Subcutaneous adipose tissue (tissue), 4 donors: ENCODE data around the gene HDAC10. TPM values are rescaled to one million over a fixed set of nuclear protein-coding genes. Genes with fewer than 3 reads are reported as not detected.

ENCODE experiments used
- CTCF ChIP-seq: fragments of 450-650 bp; IDR thresholded peaks from one replicate; pipeline ENCODE4 v1.5.1; 2016; ENCODE audit warnings: low read depth, mild to moderate bottlenecking, control low read depth, antibody characterized with exemption, moderate library complexity
- total RNA-seq, 4 donors: library from RNA; depleted of rRNA; stranded (reverse); fragments of >200 nt; gene quantifications; one replicate each; pipeline ENCODE4 v1.1.0, GENCODE V29; 2016

HDAC10 gene
- total RNA-seq, 4 donors from 2014 or later: 10.4 to 55.0 (median 22.7) TPM

- TF ChIP-seq CTCF: no peak
Observed at GRCh38 chr22:50251477-50252081, 514 bp upstream of the HDAC10 start.

- TF ChIP-seq CTCF: no peak
Observed at GRCh38 chr22:50250249-50250554, 863 bp downstream of the HDAC10 start.

- TF ChIP-seq CTCF: no peak
Observed at GRCh38 chr22:50249341-50250248, 1.5 kb downstream of the HDAC10 start.

GRCh38 chr22:50248196-50249081 is 2.6 kb downstream of the HDAC10 start:
- TF ChIP-seq CTCF: no peak

GRCh38 chr22:50247748-50248147 is 3.3 kb downstream of the HDAC10 start:
- no peak for TF ChIP-seq CTCF

GRCh38 chr22:50246242-50247175 is 4.6 kb downstream of the HDAC10 start:
- TF ChIP-seq CTCF: no peak
